ENCODE data around the gene CSPG5.

GRCh38 chr3:47601281-47601680 lies 22.6 kb upstream of the CSPG5 start:
- no peak for TF ChIP-seq EZH2 (IDR thresholded peaks at IDR 0.05; ENCODE audit: low read length, unreplicated experiment)
- TF ChIP-seq, protein P1, sequence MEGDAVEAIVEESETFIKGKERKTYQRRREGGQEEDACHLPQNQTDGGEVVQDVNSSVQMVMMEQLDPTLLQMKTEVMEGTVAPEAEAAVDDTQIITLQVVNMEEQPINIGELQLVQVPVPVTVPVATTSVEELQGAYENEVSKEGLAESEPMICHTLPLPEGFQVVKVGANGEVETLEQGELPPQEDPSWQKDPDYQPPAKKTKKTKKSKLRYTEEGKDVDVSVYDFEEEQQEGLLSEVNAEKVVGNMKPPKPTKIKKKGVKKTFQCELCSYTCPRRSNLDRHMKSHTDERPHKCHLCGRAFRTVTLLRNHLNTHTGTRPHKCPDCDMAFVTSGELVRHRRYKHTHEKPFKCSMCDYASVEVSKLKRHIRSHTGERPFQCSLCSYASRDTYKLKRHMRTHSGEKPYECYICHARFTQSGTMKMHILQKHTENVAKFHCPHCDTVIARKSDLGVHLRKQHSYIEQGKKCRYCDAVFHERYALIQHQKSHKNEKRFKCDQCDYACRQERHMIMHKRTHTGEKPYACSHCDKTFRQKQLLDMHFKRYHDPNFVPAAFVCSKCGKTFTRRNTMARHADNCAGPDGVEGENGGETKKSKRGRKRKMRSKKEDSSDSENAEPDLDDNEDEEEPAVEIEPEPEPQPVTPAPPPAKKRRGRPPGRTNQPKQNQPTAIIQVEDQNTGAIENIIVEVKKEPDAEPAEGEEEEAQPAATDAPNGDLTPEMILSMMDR (conservative IDR thresholded peaks at IDR 0.05; ENCODE audit: low read depth, low read length): no peak

Data from PC-3 (cell line).